GM12874 (cell line): ENCODE data around the gene EMP2.

Source experiments
- TF ChIP-seq, protein P1 (sequence below): IDR thresholded peaks from 2 replicates; pipeline ENCODE4 v1.5.1; 2011; ENCODE audit warnings: low read depth, mild to moderate bottlenecking, control low read depth, low read length, moderate library complexity; ENCODE audit not compliant: insufficient read depth

The EMP2 gene

DNA sequence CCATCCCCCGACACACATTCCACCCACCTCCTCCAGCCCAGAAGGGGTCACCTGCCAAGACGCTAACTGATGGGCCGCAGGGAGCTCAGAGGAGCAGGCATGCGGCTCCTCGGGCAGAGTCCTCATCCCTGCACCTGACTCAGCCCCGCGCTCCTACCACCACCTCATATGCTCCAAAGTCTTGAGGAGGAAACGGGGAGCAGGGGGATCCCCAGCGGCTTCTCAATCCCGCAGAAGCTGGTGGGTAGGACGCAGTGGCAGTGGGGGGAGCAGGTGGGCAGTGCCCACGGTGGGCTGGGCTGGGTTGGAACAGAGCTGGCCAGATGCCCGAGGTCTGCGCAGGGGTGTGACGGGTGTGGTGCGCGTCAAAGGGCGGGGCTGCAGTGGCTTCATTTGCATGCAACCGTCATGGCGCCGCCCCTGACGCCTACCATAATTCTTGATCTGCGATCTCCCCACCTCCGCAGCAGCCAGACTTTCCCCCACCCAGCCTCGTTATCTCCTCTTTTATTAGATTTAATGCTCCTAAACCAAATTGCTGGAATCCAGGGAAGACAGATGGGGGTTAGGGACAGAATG lies 39.0 kb upstream of the EMP2 start:
- TF ChIP-seq, protein P1, sequence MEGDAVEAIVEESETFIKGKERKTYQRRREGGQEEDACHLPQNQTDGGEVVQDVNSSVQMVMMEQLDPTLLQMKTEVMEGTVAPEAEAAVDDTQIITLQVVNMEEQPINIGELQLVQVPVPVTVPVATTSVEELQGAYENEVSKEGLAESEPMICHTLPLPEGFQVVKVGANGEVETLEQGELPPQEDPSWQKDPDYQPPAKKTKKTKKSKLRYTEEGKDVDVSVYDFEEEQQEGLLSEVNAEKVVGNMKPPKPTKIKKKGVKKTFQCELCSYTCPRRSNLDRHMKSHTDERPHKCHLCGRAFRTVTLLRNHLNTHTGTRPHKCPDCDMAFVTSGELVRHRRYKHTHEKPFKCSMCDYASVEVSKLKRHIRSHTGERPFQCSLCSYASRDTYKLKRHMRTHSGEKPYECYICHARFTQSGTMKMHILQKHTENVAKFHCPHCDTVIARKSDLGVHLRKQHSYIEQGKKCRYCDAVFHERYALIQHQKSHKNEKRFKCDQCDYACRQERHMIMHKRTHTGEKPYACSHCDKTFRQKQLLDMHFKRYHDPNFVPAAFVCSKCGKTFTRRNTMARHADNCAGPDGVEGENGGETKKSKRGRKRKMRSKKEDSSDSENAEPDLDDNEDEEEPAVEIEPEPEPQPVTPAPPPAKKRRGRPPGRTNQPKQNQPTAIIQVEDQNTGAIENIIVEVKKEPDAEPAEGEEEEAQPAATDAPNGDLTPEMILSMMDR: no peak

DNA sequence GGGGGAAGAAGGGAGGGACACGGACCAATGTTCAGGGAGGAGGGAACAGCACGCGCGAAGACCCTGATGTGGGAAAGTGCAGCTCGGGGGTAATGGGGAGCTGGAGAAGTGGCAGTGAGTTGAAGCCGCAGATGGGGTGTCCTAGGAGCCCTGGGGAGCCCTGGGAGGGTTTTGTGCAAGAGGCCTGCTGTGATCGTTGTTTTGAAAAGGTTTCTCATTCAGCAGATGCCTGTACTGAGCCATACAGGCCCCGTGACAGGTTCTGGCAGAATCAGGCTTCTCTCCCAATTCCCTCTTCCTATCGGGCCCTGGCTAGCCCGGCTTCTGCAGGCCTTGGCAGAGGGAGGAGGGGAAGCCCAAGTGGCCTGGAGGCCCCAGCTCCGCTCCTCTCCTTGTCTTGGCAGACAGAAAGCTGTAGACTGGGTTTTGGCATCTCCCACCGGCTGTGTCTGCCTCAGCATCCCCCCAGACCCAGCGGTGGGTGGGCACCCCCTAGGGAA lies 38.4 kb upstream of the EMP2 start:
- TF ChIP-seq, protein P1: no peak

GRCh38 chr16:10617662-10618420 lies 37.4 kb upstream of the EMP2 start:
- TF ChIP-seq, protein P1: no peak

GRCh38 chr16:10616756-10617640 lies 36.6 kb upstream of the EMP2 start:
- TF ChIP-seq, protein P1: no peak

DNA sequence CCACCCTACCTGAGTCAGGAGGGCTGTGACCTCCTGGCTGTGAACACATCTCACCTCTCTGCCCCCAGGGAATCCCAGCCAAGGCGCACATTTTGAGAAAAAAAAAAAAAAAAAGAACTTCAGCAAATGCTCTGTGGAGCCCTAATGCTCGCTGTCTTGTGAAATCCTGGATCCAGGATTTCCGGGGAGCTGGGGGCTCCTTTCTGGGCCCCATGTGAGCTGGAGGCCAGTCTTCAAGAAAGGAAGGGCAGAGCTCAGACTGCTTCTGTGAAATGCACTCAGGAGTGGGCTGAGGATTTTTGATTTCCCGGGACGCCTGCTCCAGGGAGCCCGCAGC lies 36.0 kb upstream of the EMP2 start:
- TF ChIP-seq, protein P1: no peak

GRCh38 chr16:10614685-10615084 lies 34.3 kb upstream of the EMP2 start:
- TF ChIP-seq, protein P1: no peak
